KMS-11 (cell line): ENCODE measurements around the gene CSTA.

Experiments used
- H2AFZ ChIP-seq: fragments of 200-600 bp; sonication (generic); 2 replicates; pipeline ENCODE4 v1.6.1; 2016; ENCODE audit warnings: antibody characterized with exemption, mixed run types, low read depth
- H3K27ac ChIP-seq: fragments of 200-600 bp; sonication (generic); 2 replicates; pipeline ENCODE4 v1.6.1; 2016; ENCODE audit warnings: mild to moderate bottlenecking, mixed run types
- H3K27me3 ChIP-seq: fragments of 200-600 bp; sonication (generic); 2 replicates; pipeline ENCODE4 v1.6.1; 2017; ENCODE audit warnings: mild to moderate bottlenecking, low read depth, mixed run types, moderate library complexity; ENCODE audit not compliant: insufficient read depth
- H3K36me3 ChIP-seq: fragments of 200-600 bp; sonication (generic); 2 replicates; pipeline ENCODE4 v1.6.1; 2017; ENCODE audit warnings: mild to moderate bottlenecking, mixed run types; ENCODE audit not compliant: insufficient read depth
- H3K4me1 ChIP-seq: fragments of 200-600 bp; sonication (generic); 2 replicates; pipeline ENCODE4 v1.6.1; 2016; ENCODE audit warnings: mild to moderate bottlenecking, low read depth, mixed run types; ENCODE audit not compliant: poor library complexity, severe bottlenecking
- H3K4me2 ChIP-seq: fragments of 200-600 bp; sonication (generic); 2 replicates; pipeline ENCODE4 v1.7.0; 2016; ENCODE audit warnings: mild to moderate bottlenecking, mixed run types
- H3K4me3 ChIP-seq: fragments of 200-600 bp; sonication (generic); IDR thresholded peaks from 2 replicates; pipeline ENCODE4 v1.6.1; 2017; ENCODE audit warnings: low read depth, low read length, mixed read lengths; ENCODE audit not compliant: insufficient read depth
- H3K79me2 ChIP-seq: fragments of 200-600 bp; sonication (generic); 2 replicates; pipeline ENCODE4 v1.6.1; 2016; ENCODE audit warnings: low read depth, mixed run types; ENCODE audit not compliant: insufficient read depth
- H3K9ac ChIP-seq: fragments of 200-600 bp; sonication (generic); 2 replicates; pipeline ENCODE4 v1.6.1; 2016; ENCODE audit warnings: mild to moderate bottlenecking, mixed run types
- H4K20me1 ChIP-seq: fragments of 200-600 bp; sonication (generic); 2 replicates; pipeline ENCODE4 v1.6.1; 2016; ENCODE audit warnings: mild to moderate bottlenecking, mixed run types; ENCODE audit not compliant: insufficient read depth
- CTCF ChIP-seq: fragments of 200-600 bp; sonication (generic); conservative IDR thresholded peaks from 2 replicates; pipeline ENCODE4 v1.6.1; 2017; ENCODE audit warnings: low read depth, mild to moderate bottlenecking, antibody characterized with exemption, low read length, moderate library complexity, mixed read lengths

CSTA gene

GRCh38 chr3:122294359-122294758, 30.7 kb upstream of the CSTA start:
- Histone ChIP-seq H4K20me1 (no peaks in the 10 kb centered on the region), H3K27ac (no peak overlapping the region), H3K4me3 (no peak overlapping the region), H3K27me3 (no peaks in the 10 kb centered on the region), H3K4me1 (no peaks in the 10 kb centered on the region), H3K36me3 (no peaks in the 10 kb centered on the region), H2AFZ (no peak overlapping the region), H3K79me2 (no peaks in the 10 kb centered on the region), H3K4me2 (no peak overlapping the region), H3K9ac (no peak overlapping the region)
- no peak for TF ChIP-seq CTCF

- no peak overlapping the region for H3K4me2 ChIP-seq
- no peak overlapping the region for H3K4me3 ChIP-seq
- H3K27ac ChIP-seq, result no peak overlapping the region
- no peaks in the 10 kb centered on the region for H4K20me1 ChIP-seq
- no peaks in the 10 kb centered on the region for H3K27me3 ChIP-seq
- no peak overlapping the region for H2AFZ ChIP-seq
- no peak overlapping the region for H3K9ac ChIP-seq
- H3K36me3 ChIP-seq, result no peaks in the 10 kb centered on the region
- no peak for TF ChIP-seq CTCF
- H3K4me1 ChIP-seq, result no peaks in the 10 kb centered on the region
- H3K79me2 ChIP-seq, result no peaks in the 10 kb centered on the region
Measured at GRCh38 chr3:122295266-122296062, 29.6 kb upstream of the CSTA start.

- H3K4me1 ChIP-seq, result no peaks in the 10 kb centered on the region
- no peak for TF ChIP-seq CTCF
- no peaks in the 10 kb centered on the region for H3K27me3 ChIP-seq
- no peak overlapping the region for H3K9ac ChIP-seq
- no peak overlapping the region for H3K27ac ChIP-seq
- H3K4me3 ChIP-seq, result no peak overlapping the region
- no peak overlapping the region for H3K4me2 ChIP-seq
- H4K20me1 ChIP-seq, result no peaks in the 10 kb centered on the region
- no peaks in the 10 kb centered on the region for H3K36me3 ChIP-seq
- no peaks in the 10 kb centered on the region for H3K79me2 ChIP-seq
- no peak overlapping the region for H2AFZ ChIP-seq
Measured at GRCh38 chr3:122298239-122298638, 26.8 kb upstream of the CSTA start.

GRCh38 chr3:122299215-122299614, 25.8 kb upstream of the CSTA start:
- no peak overlapping the region for H2AFZ ChIP-seq
- H3K4me1 ChIP-seq, result no peaks in the 10 kb centered on the region
- H3K36me3 ChIP-seq, result no peaks in the 10 kb centered on the region
- no peak overlapping the region for H3K4me3 ChIP-seq
- no peaks in the 10 kb centered on the region for H3K79me2 ChIP-seq
- H3K9ac ChIP-seq, result no peak overlapping the region
- no peaks in the 10 kb centered on the region for H3K27me3 ChIP-seq
- H3K4me2 ChIP-seq, result no peak overlapping the region
- no peak for TF ChIP-seq CTCF
- H3K27ac ChIP-seq, result no peak overlapping the region
- no peaks in the 10 kb centered on the region for H4K20me1 ChIP-seq
